Measurements from ENCODE around the gene SEC22A. TPM values are rescaled to one million over a fixed set of nuclear protein-coding genes. Genes with fewer than 3 reads are reported as not detected.

The SEC22A gene
- total and polyA plus RNA-seq, 12 donors = 2.9 to 13.6 (median 10.0) TPM

DNA sequence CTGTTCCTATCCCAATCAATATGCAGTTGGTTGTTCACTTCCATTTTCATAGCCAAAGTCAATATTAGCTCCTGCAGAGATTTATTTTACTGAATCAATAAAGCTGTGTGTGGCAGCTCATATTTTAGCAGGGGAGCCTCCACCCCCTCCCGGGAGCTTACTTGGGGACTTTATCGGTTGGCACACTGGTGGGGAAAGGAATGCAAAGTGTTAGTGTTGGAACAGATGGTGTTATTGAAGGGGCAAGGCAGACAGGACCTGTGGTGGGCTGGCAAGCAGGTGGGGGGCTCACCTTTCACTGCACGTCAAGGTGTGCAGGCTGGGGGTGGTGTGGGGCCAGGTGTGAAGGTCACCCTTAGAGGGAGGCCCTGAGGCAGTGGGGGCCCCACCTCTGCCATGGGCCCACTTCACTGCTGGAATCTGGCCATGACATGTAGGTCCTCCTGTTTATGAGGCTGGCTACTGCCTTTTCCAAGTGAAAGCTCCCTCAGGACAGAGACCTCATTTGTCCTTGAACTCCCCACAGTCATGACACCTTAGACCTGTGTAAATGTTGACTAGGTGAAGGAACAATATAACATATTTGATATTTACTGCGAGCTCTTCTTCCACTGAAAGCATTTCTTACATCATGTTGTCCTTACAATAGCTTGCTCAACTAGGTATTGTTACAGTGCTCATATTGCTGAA is 44.0 kb upstream of the SEC22A start:
- Histone ChIP-seq H3K27me3 (no peaks in the 10 kb centered on the region), H3K36me3 (peaks cover 0 to 90% (median 24%) of the 10 kb centered on the region in 9 donors), H3K9me3 (no peaks in the 10 kb centered on the region), H3K4me3 (no peak overlapping the region), H3K27ac (peak overlapping the region in 1 of 10 donors; percentile 0), H3K4me1 (peaks cover 0 to 35% (median 8%) of the 10 kb centered on the region in 9 donors)
- 51 to 78% methylated on average over 4 of the region's 4 CpGs for WGBS, 2 donors
- DNase-seq (no peak), ATAC-seq (peak in 5 of 8 donors; percentile 22 to 51 (median 33))
- TF ChIP-seq, protein P1, sequence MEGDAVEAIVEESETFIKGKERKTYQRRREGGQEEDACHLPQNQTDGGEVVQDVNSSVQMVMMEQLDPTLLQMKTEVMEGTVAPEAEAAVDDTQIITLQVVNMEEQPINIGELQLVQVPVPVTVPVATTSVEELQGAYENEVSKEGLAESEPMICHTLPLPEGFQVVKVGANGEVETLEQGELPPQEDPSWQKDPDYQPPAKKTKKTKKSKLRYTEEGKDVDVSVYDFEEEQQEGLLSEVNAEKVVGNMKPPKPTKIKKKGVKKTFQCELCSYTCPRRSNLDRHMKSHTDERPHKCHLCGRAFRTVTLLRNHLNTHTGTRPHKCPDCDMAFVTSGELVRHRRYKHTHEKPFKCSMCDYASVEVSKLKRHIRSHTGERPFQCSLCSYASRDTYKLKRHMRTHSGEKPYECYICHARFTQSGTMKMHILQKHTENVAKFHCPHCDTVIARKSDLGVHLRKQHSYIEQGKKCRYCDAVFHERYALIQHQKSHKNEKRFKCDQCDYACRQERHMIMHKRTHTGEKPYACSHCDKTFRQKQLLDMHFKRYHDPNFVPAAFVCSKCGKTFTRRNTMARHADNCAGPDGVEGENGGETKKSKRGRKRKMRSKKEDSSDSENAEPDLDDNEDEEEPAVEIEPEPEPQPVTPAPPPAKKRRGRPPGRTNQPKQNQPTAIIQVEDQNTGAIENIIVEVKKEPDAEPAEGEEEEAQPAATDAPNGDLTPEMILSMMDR (IDR thresholded peaks at IDR 0.05) = no peak
- intact Hi-C loops (cut with DNase I) = no loop called here

DNA sequence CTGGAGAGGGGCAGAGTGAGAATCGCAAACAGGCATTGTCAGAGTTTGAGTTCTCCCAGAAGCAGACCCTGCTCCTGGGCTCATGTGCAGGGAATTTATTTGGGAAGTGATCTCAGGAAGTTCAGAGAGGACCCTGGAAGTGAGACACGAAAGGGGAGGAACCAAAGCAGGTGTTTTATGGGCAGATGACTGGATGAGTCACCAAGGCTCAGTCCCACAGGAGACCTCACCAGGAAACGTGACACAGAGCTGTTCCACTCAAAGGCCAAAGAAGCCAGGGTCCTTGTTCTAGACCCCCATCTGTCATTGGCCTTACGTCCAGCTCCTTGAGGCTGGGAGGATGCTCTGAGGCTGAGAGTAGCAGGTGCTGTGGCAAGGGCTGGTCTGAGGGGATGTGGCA is 43.4 kb upstream of the SEC22A start:
- TF ChIP-seq, protein P1 (IDR thresholded peaks at IDR 0.05) = no peak
- intact Hi-C loops (cut with DNase I) = no loop called here
- no peak for ATAC-seq
- Histone ChIP-seq H3K4me3 (no peak overlapping the region), H3K36me3 (peaks cover 0 to 89% (median 24%) of the 10 kb centered on the region in 9 donors), H3K9me3 (no peaks in the 10 kb centered on the region), H3K27me3 (no peaks in the 10 kb centered on the region), H3K4me1 (peaks cover 0 to 30% (median 8%) of the 10 kb centered on the region in 9 donors), H3K27ac (peak overlapping the region in 1 of 10 donors; percentile 0)
- no peak for DNase-seq
- WGBS, 2 donors = 82% methylated on average over 4 of the region's 4 CpGs

DNA sequence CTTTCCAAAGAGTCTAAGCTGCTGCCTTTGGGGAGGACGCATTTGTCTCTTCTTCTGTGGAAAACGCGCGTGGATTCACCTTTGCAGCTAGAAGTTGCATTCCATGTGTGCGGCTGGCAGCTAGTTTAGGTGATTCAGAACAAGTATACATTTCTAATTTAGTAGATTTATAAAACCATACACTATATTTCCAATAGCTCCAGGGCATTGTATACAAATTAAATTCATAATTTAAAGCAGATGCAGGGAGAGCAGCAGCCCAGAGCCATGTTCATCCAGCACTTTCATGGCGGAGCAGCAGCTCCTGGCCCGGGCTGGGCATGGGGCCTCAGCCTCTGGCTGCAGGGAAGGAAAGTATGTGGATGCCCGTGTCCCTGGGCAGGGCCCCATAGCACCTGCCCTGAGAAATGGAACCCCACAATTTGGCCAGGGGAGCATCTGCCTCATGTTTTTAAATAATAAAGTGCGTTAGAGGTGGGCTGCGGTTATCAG is 42.8 kb upstream of the SEC22A start:
- Histone ChIP-seq H3K27me3 (no peaks in the 10 kb centered on the region), H3K4me1 (peaks cover 0 to 24% (median 8%) of the 10 kb centered on the region in 9 donors), H3K36me3 (peaks cover 0 to 91% (median 29%) of the 10 kb centered on the region in 9 donors), H3K27ac (no peak overlapping the region), H3K4me3 (no peak overlapping the region), H3K9me3 (no peaks in the 10 kb centered on the region)
- TF ChIP-seq, protein P1 (IDR thresholded peaks at IDR 0.05) = no peak
- ATAC-seq = no peak
- 97 to 98% methylated on average over 10 of the region's 10 CpGs for WGBS, 2 donors
- no peak for DNase-seq
- intact Hi-C loops (cut with DNase I) = no loop called here

DNA sequence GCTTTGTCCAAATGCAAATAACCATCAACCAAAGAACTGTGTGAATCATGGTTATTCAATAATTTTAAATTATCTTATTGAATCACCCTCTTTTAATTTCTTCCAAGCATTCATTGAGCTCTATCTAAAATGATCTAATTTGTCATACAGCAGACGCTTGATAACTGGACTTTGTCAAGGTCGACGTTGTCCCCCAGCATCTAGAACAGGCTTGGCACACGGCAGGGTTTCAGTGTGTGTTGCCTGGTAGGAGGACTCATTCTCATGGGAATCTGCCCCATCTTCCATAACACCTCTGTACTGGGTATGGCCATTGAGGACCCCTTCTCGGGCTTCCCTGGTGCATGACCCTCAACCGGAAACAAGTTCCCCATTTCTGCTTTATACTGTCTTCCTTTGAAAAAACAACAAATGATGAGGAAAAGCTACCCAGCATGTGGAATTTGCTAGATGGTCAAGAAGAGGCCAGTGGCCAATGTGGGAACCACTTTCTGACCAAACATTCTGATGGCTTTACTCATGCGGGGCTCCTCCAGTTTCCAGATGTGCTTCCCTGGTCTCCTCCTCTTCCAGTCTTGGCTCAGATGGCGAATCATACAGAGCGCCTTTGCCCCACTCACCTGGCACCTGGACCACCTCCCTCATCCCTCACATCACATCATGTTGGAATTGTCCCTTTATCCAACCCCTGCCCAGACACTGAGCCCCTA is 41.7 kb upstream of the SEC22A start:
- no peak for ATAC-seq
- 87 to 94% methylated on average over 9 of the region's 9 CpGs for WGBS, 2 donors
- H3K36me3 ChIP-seq = peaks cover 0 to 93% (median 38%) of the 10 kb centered on the region in 9 donors

More for the DNA sequence above, 41.7 kb upstream of the SEC22A start:
- no peak for DNase-seq
- Histone ChIP-seq H3K27ac (no peak overlapping the region), H3K9me3 (peaks cover 0 to 2% (median 0%) of the 10 kb centered on the region in 11 donors), H3K4me3 (no peak overlapping the region), H3K4me1 (peaks cover 0 to 16% (median 8%) of the 10 kb centered on the region in 9 donors), H3K27me3 (no peaks in the 10 kb centered on the region)
- intact Hi-C loops (cut with DNase I) = loop anchor here in 1 of 10 donors (10.0 kb wide), 1 partner anchor 1065 kb away; no protein-coding TSS in a partner anchor
- TF ChIP-seq, protein P1 (IDR thresholded peaks at IDR 0.05) = no peak
